GM19372 (cell line): Measurements from ENCODE around the gene CDKN2AIP.
"Not testable (repeated sequence)": the region's sequence is repeated elsewhere in the genome, so short reads cannot be mapped to it uniquely, and the experiment has no call there.

Source experiments
- ATAC-seq: cut with Tn5 transposase; IDR thresholded peaks from one replicate; pipeline ENCODE4 v1.9.1; 2021; ENCODE audit warnings: mild to moderate bottlenecking, low read depth, moderate library complexity; ENCODE audit not compliant: unreplicated experiment

Gene CDKN2AIP

GRCh38 chr4:183447646-183448045 lies 3.2 kb downstream of the CDKN2AIP start:
- ATAC-seq, result no peak

- ATAC-seq, result no peak
Measured at GRCh38 chr4:183448436-183448835, 4.0 kb downstream of the CDKN2AIP start.

- ATAC-seq, result no peak
Measured at GRCh38 chr4:183449193-183449882, 4.9 kb downstream of the CDKN2AIP start.

- no peak for ATAC-seq
Measured at GRCh38 chr4:183450108-183450507, 5.7 kb downstream of the CDKN2AIP start.

- ATAC-seq, result no peak
Measured at GRCh38 chr4:183455431-183456195, 11.2 kb downstream of the CDKN2AIP start.

- no peak for ATAC-seq
Measured at GRCh38 chr4:183458005-183458404, 13.6 kb downstream of the CDKN2AIP start.

- not testable (repeated sequence) for ATAC-seq
Measured at GRCh38 chr4:183463903-183464619, 19.6 kb downstream of the CDKN2AIP start.

- ATAC-seq, result not testable (repeated sequence)
Measured at GRCh38 chr4:183465879-183466278, 21.4 kb downstream of the CDKN2AIP start.

- ATAC-seq, result no peak
Measured at GRCh38 chr4:183467246-183467645, 22.8 kb downstream of the CDKN2AIP start.

- no peak for ATAC-seq
Measured at GRCh38 chr4:183468210-183469095, 24.0 kb downstream of the CDKN2AIP start.

GRCh38 chr4:183469285-183469684 lies 24.8 kb downstream of the CDKN2AIP start:
- no peak for ATAC-seq

GRCh38 chr4:183469936-183470335 lies 25.5 kb downstream of the CDKN2AIP start:
- no peak for ATAC-seq

- ATAC-seq, result no peak
Measured at GRCh38 chr4:183470821-183471220, 26.4 kb downstream of the CDKN2AIP start.

GRCh38 chr4:183471946-183472708 lies 27.7 kb downstream of the CDKN2AIP start:
- ATAC-seq, result peak; percentile 83

- ATAC-seq, result no peak
Measured at GRCh38 chr4:183478123-183478522, 33.7 kb downstream of the CDKN2AIP start.

GRCh38 chr4:183478926-183479325 lies 34.5 kb downstream of the CDKN2AIP start:
- ATAC-seq, result no peak

GRCh38 chr4:183482515-183483095 lies 38.2 kb downstream of the CDKN2AIP start:
- not testable (repeated sequence) for ATAC-seq

GRCh38 chr4:183483997-183484396 lies 39.6 kb downstream of the CDKN2AIP start:
- no peak for ATAC-seq
